Keratinocyte (primary cell): Measurements from ENCODE around the gene SCMH1.

ENCODE experiments used
- EZH2 ChIP-seq: IDR thresholded peaks from one replicate; pipeline ENCODE4 v1.6.1; 2012; ENCODE audit warnings: inconsistent platforms, mild to moderate bottlenecking, low read length, moderate library complexity
- TF ChIP-seq, protein P1 (sequence below), 3 experiments: IDR thresholded peaks in 1 of 3; conservative IDR thresholded peaks in 1 of 3; optimal IDR thresholded peaks in 1 of 3; 2 replicates in 2 of 3; 3 replicates in 1 of 3; pipeline versions ENCODE3 to v1.5.1; 2011; ENCODE audit warnings: low read length in 3 of 3, mild to moderate bottlenecking in 3 of 3, moderate library complexity in 2 of 3, control low read depth in 1 of 3, inconsistent platforms in 1 of 3; ENCODE audit not compliant: insufficient read depth in 2 of 3; ENCODE audit errors: extremely low read depth in 1 of 3

DNA sequence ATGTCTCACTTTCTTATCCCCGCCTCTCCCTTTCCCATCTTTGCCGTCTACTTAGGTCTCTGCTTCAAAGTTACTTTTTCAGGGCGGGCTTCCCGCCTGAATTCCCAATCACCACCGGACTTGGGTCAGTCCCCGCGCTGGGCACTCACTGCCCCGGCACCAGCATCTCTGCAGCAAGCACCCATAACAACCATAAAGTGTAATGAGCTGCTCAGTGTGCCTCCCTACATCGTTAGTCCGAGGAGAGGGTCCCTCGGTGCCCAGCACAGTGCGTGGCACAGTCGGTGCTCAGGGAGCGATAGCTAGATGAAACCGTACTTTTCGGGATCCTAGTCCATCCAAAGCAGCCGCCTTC, 263.2 kb downstream of the SCMH1 start:
- TF ChIP-seq, protein P1, sequence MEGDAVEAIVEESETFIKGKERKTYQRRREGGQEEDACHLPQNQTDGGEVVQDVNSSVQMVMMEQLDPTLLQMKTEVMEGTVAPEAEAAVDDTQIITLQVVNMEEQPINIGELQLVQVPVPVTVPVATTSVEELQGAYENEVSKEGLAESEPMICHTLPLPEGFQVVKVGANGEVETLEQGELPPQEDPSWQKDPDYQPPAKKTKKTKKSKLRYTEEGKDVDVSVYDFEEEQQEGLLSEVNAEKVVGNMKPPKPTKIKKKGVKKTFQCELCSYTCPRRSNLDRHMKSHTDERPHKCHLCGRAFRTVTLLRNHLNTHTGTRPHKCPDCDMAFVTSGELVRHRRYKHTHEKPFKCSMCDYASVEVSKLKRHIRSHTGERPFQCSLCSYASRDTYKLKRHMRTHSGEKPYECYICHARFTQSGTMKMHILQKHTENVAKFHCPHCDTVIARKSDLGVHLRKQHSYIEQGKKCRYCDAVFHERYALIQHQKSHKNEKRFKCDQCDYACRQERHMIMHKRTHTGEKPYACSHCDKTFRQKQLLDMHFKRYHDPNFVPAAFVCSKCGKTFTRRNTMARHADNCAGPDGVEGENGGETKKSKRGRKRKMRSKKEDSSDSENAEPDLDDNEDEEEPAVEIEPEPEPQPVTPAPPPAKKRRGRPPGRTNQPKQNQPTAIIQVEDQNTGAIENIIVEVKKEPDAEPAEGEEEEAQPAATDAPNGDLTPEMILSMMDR (optimal IDR thresholded peaks at IDR 0.05 in 1 of 3, IDR thresholded peaks at IDR 0.05 in 1 of 3, conservative IDR thresholded peaks at IDR 0.05 in 1 of 3; ENCODE audit: extremely low read depth in 1 of 3, insufficient read depth in 2 of 3, low read length in 3 of 3): no peak
- no peak for TF ChIP-seq EZH2
